HG03521 (cell line): ENCODE measurements around the gene NKX1-2.

Experiments
- ATAC-seq: cut with Tn5 transposase; IDR thresholded peaks from one replicate; pipeline ENCODE4 v1.9.1; 2021; ENCODE audit warnings: mild to moderate bottlenecking, moderate library complexity; ENCODE audit not compliant: unreplicated experiment

NKX1-2 gene

DNA sequence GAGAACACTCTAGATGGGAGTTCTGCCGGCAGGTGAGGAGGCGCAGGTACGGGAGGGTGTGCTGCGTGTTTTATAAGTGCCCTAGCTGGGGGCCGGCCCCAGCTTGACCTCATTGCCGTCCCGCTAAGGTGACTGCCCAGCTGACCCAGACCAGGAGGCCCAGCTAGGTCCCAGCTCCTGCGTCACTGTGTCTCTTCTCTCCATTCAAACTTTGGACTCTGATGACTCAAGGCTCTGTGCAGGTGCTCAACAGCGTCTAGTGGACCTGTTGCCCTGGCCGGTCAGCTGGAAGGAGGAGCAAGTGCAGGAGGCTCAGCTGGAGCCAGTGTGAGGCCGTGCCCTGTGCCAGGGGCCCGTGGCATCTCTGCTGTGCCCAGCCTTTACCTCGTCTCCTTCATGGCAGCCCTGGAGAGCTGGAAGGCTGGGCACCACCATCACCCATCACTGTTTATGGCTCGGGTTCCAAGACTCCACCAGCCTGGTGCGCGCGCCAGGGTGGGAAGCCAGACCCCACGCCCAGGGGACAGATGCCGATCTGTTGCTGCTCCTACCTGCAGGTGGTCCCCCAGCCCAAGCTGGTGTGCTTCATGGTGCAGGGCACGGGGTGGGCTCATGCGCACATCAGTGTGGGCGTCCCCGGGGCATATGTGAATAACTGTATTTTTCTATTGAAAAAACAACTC is 26.3 kb upstream of the NKX1-2 start:
- ATAC-seq, result no peak

DNA sequence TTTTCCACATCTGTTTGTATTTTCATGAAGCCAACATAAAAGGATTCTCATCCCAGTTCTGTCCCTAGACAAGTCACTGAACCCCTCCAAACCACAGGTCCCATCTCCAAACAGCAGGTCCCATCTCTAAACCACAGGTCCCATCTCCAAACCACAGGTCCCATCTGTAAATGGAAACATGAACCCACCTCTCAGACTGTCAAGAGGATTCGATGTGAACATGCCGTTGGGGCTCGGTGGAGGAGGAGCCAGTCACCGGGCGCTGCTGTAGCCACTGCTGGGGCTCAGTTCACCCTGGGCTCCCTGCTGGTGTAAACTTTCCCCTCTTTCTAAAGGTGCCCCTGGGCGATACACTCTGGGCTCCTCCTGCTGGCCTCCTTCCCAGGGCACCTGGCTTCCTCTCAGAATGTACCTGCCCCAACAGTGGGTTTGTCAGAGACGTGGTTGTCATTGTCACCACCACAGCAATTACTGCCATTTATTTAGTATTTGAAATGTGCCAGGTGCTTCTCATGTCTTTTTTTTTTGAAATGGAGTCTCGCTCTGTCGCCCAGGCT is 24.8 kb upstream of the NKX1-2 start:
- ATAC-seq, result no peak

DNA sequence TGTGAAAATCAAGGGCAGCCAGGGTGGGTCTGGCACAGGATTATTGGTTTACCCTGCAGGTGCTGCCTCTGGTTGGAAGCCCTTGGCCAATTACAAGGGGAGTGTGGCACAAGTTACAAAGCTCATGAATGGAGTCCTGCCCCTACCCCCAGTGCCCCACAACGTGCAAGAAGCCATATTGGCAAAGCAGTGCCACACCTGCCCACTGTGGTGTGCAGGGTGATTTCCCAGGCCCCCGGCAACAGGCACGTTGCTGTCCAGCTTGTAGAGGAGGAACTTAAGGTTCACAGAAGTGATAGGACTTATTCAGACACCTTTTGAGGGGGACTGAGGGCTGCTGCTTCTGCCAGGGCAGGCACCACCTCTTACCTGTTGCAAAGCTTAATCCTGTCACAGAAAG is 23.2 kb upstream of the NKX1-2 start:
- no peak for ATAC-seq

DNA sequence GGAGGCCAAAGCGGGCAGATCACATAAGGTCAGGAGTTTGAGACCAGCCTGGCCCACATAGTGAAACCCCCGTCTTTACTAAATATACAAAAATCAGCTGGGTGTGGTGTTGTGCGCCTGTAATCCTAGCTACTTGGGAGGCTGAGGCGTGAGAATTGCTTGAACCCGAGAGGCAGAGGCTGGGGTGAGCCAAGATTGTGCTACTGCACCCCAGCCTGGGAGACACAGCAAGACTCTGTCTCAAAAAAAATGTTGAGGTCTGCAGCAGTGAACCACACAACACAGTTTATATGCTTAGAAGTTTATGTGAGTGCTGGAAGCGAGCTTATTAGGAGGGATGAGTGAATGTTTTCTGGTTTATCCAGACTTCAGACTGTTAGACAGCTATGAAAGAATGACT is 22.2 kb upstream of the NKX1-2 start:
- no peak for ATAC-seq

DNA sequence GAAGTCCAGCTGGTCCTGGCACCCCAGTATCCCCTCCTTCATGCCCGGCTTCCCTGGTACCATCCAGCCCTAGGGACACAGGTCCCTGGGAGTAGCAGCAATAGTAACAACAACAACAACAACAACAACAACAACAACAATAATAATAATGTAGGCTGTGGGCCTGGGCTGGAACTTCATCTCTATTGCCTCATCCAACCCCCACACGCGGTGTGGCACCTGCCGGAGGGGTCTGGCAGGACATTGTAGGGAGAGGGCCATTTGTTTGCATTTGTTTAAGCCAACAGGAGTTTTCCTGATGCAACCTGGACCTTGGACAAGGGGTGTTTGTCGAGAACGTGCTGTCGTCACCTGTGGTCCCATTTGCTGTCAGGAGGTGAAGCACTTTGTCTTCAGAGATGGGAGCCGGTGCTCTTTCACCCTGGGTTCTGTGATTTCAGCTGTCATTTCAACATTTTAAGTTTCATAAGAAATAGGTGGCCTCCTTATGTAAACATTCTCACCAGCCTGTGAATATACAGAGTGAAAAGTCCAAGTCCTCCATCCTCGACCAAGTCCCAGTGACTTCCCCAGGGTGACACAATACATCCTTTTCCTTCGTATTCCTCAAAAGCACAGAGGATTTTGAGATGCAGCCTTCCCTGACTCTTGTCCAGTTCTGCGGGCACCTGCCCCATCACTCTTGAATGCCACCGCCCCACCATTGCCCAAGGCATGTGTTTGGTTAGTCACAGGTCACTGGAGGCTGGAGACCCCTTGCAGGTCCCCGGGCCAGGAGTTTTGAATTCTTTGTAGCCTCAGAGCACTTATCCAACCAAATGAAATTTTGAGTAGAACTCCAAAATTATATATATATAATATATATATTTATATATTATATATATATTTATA is 21.0 kb upstream of the NKX1-2 start:
- no peak for ATAC-seq

DNA sequence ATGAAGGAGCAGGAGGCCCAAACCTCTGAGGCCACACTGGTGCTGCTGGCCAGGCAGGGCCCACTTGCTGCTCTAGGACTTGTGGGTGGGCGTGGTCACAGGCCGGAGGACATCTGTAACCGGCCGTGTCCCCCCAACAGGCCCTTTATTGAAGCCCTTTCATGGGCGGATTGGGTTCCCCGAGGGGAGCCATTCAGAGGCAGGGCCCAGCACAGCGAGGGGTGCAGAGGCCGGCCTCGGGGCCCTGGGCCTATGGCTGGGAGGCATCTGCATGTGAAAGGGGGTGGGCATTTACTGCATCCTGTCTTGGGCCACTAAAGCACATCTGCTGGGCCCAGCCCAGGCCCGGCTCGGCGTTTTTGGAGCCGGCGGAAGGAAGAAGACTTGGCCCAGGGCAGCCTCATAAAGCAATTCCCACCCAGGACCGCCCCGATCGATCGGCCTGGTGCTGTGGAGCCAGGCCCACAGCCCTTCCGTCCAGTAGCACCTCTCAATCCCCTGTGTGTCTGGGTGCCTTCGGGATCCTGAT is 20.2 kb upstream of the NKX1-2 start:
- ATAC-seq, result no peak

DNA sequence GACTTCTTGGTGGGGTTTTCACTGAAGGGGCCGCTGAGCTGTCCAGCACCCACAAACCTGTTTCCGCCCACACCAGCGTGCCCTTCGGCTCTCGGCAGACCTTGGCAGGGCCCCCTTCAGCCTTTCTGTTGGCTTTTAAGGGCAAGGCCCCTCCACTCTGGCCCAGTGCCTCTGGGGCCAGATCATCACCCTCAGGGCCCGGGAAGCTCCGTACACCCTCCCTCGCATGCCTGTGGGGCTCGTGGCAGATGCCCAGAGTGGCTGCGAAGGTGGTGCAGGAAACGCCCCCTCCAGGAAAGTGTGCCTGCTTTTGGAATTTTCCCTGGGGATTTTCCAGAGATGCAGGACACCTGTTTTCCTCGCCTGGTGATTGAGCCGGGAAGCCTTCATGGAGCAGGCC is 18.8 kb upstream of the NKX1-2 start:
- ATAC-seq, result no peak

DNA sequence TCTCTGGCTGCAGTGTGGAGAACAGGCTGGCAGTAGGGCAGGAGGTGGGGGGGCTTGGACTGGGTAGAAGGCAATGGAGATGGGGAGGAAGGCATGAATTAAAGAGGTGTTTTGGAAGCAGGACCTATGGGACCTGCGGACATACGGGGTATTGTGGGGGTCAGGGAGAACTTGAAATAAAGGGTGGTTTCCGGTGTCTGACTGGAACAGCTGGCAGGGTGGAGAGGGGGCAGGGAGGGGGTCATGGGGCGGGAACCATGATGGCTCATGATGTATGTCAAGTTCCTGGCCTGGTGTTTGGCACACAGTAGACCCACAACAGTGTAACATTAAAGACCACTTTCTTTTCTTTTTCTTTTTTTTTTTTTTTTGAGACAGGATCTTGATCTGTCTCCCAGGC is 17.3 kb upstream of the NKX1-2 start:
- no peak for ATAC-seq

DNA sequence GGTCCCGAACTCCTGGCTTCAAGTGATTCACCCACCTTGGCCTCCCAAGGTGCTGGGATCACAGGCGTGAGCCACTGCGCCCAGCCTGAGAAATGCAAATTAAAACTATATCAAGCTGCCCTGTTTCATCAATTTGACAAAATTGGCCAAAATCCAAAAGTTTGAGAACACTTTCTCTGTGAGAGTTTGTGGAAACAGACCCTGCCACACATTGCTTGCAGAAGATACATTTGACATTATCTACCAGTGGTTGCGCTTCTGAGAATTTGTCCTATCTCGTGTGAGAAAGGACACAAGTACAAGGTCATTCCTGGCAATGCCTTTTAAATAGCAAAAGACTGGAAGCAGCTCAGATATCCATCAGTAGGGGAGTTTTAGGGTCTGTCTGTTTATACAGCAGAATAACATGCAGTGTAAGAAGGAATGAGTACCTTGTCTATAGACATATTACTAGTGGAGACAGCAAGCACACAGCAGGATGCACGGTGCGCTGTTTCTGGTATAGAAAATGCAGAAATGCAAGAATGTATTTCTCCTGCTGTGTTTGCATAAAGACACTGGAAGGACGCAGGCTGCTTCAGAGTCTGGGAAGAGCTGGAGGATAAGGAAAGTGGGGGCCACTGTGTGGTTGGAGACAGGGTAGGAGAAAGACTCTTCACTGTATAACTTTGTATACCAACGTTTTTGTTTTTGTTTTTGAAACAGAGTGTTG is 16.1 kb upstream of the NKX1-2 start:
- no peak for ATAC-seq

DNA sequence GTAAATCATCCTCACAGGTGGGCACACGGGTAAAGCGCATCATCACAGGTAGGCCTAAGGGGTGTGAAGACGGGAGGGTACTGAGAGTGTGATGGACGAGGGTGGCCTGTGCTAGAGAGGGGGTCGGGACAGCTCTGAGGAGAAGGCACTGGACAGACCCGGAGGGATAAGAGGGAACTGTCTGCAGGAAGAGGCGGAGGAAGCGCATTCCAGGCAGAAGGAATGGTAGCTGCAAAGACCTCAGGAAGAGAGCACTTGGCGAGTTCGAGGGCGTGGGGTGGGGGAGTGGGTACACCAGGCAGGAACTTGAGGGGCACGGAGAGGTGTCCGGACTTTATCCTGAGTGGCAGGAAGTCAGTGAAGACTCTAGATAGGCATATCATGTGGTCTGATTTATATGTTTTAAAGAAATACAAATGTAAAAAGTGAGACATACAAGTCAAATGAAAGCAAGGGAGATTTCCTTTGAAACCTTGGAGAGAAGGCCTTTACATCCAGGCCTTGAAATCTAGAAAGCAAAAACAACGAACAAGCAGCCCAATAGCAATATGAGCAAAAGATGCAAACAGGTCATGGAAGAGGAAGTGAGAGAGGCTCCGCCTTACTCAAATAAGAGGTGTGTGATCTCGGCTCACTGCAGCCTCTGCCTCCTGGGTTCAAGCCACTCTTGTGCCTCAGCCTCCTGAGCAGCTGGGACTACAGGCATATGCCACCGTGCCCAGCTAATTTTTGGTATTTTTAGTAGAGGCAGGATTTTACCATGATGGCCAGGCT is 15.4 kb upstream of the NKX1-2 start:
- ATAC-seq, result no peak

DNA sequence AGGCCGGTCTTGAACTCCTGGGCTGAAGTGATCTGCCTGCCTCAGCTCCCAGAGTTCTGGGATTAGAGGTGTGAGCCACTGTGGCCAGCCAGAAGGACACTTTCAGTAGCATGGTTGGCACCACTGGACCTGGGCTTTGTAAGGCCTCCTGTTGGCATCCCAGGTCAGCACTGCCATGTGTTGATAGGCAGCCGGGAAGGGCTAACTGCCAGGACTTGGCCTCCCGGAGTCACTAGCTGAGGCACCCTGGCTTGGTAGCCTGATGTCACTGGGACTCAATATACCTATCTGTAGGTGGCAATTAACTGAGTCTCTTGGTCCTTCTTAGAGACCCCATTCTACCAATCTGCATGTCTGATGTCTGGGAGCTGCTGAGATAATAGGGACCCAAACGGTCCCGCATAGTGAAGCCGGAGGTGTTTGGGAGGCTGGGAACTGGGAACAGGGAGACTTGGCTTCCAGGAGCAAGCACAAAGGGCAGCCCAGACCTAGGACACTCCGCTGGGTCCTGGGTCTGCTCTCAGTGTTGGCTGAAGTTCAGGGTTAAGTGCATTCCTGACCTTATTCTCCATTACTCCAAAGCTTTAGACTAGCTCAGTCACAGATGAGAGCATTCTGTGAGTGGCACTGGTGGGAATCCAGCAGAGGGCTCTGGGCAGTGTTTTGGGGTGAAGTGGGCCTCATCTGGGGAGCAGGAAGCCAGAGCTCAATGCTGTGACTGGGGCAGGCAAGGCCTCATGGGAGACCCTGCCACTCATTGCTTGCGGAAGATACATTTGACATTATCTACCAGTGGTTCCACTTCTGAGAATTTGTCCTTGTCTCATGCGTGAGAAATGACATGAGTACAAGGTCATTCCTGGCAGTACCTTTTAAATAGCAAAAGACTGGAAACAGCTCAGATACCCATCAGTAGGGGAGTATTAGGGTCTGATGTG is 14.5 kb upstream of the NKX1-2 start:
- ATAC-seq, result no peak

DNA sequence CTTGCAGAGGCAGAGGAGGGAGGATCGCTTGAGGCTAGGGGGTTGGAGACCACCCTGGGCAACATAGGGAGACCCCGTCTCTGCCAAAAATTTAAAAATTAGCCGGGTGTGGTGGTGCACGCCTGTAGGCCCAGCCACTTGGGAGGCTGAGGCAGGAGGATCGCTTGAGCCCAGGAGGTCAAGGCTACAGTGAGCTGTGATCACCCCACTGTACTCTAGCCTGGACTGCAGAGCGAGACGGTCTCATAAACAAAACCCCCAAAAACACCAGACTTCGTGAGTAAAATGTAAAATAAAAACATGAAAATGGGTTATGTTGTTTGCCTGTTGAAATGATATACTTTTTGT is 12.5 kb upstream of the NKX1-2 start:
- ATAC-seq, result no peak

DNA sequence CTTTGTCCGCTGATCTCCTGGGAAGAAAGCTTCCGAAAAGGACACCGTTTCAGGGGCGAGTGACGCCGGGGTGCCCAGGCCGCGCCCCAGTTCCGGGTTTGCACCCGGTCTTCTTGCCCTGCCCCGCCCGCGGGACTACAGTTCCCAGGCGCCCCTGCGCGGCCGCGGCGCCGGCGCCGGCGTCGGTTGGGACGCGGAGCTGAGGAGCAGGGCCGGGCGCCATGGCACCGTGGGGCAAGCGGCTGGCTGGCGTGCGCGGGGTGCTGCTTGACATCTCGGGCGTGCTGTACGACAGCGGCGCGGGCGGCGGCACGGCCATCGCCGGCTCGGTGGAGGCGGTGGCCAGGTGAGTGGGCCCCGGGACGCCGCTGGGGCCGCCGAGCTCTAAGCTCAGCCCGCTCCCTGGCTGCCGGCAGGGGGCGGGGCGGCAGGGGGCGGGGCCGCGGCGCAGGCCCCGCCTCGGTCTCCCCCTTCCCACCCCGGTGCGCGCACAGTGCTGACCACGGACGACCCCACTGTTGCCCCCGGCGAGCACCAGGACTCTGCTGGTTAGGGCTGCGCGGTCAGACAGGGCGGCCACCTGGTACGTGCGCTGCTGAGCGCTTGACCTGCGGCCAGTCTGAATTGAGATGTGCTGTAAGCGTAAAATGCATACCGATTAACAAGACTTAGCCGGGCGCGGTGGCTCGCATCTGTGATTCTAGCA is 12.0 kb upstream of the NKX1-2 start, which contains the start of gene LHPP:
LHPP (plus strand) TSS at position 182 of the 706 bp plus-strand sequence; CDS start at position 222, 40 bp downstream.
- ATAC-seq, result peak; percentile 97

DNA sequence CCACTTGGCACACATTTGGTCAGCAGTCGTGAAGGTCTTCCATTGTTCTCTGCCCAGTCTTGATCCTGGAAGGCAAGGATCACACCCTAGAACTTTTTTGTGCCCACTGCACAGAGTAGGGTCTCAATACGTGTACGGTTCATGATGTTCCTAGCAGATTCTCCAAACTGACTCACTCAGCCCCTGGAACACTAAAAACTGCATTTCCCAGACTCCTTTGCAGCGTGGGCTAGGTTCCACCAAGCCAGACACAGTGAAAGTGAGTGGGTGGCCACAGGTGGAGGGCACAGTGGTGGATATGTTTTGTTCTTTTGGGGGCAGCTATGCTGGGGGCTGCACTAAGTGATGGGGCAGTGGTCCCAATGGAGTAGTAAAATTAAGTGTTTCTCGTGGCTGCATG is 10.3 kb upstream of the NKX1-2 start:
- ATAC-seq, result no peak

DNA sequence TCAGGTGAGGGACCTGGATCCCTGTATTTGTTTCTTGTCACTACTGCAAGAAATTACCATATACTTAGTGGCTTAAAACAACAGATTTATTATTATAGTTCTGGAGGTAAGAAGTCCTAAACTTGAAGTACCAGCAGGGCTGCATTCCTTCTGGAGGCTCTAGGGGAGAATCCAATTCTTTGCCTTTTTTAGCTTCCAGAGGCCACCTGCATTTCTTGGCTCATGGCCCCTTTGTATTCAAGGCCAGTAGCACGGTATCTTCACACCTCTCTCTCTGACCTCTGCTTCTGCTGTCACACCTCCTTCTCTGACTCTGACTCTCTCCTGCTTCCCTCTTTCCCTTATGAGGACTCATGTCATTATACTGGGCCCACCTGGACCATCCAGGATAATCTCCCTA is 9.6 kb upstream of the NKX1-2 start:
- no peak for ATAC-seq

DNA sequence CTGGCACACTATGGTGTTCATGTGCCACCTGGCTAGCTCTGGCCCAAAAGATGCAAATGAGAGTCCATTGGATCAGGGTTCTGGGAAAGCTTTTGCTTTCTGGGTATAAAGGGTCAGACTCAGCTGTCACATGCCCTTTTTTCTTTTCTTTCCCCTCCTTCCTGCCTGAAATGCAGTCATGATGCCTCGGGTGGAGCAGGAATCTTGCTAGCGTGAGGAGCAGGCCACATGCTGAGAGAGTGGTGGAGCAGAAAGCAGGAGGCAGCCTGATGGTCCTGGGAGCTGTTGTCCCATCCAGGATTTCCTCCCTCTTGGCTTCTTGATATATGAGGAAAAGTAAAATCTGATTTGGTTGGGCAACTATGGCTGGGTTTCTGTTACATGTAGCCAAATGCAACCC is 9.1 kb upstream of the NKX1-2 start:
- ATAC-seq, result no peak

DNA sequence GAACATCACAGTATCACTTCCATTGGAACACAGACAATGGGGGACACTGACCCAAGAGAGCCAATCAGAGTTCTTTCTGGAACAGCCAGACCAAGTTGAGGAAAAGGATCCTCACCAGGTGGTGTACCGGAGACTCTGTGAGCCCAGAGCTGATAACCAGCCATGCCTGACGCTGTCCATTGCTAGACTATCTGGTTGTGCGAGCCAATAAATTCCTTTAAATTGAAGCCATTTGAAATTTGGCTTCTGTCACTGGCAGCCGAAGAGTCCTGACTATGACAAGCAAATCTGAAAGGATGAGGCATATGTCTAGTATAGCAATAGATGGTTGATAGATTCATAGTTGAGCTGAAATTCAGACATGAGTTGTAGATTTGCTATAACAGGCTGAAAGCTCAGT is 8.6 kb upstream of the NKX1-2 start:
- no peak for ATAC-seq

DNA sequence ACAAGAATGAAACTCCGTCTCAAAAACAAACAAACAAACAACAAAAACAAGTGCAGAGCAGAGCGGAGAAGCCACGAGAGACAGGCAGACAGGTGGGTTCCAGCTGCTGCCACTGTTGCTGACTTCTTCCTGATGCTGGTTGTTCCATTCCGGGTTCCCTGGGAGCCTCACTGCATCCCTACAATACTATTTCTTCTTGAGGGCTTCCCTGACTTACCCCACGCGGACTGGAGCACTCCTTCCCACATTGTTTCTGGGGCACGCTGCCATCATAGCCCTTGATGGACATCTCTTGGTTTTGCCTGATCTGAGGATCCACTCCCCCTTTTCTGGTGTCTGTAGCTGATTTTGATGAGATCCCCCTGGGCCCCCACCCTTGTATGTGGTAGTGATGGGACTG is 5.6 kb upstream of the NKX1-2 start:
- ATAC-seq, result no peak
